HEK293T (cell line): Measurements from ENCODE around the gene ADAMTS5.

Source experiments
- BHLHE40 ChIP-seq: fragments of 450-650 bp; IDR thresholded peaks from 2 replicates; pipeline ENCODE4 v1.6.1; 2016; ENCODE audit warnings: mild to moderate bottlenecking, moderate library complexity, borderline replicate concordance
- ELF4 ChIP-seq: fragments of 450-650 bp; IDR thresholded peaks from 2 replicates; pipeline ENCODE4 v1.6.1; 2017; ENCODE audit warnings: antibody characterized with exemption
- FOXA1 ChIP-seq: fragments of 450-650 bp; IDR thresholded peaks from 2 replicates; pipeline ENCODE4 v1.6.1; 2016; ENCODE audit warnings: mild to moderate bottlenecking
- FOXM1 ChIP-seq: fragments of 450-650 bp; IDR thresholded peaks from 2 replicates; pipeline ENCODE4 v1.6.1; 2017; ENCODE audit warnings: mild to moderate bottlenecking, borderline replicate concordance
- SP1 ChIP-seq: fragments of 450-650 bp; IDR thresholded peaks from 2 replicates; pipeline ENCODE4 v1.6.1; 2017
- TF ChIP-seq, protein P1 (sequence below): fragments of 450-650 bp; IDR thresholded peaks from 2 replicates; pipeline ENCODE4 v1.6.1; 2016

DNA sequence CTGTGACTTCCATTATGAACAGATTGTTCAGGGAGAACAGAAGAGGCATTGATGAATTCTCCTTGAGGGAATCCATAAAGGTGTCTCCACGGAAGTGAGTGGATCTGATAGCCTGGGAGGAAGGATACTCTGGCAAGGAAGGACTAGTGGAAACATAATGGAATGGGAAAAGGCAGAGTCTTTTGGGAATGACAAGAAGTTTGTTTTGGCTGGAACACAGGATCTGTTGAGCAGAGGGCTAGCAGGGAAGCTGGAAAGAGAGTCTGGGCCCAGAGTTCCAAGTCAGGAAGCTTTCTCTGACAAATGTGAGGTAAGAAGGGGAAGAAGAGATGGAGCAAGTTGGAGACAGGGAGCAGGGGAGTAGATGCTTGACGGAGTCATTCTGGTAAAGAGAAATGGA lies 8.1 kb downstream of the ADAMTS5 start:
- TF ChIP-seq BHLHE40 (no peak), FOXA1 (no peak), FOXM1 (no peak), SP1 (no peak), ELF4 (no peak)
- TF ChIP-seq, protein P1, sequence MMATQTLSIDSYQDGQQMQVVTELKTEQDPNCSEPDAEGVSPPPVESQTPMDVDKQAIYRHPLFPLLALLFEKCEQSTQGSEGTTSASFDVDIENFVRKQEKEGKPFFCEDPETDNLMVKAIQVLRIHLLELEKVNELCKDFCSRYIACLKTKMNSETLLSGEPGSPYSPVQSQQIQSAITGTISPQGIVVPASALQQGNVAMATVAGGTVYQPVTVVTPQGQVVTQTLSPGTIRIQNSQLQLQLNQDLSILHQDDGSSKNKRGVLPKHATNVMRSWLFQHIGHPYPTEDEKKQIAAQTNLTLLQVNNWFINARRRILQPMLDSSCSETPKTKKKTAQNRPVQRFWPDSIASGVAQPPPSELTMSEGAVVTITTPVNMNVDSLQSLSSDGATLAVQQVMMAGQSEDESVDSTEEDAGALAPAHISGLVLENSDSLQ, result no peak
